ENCODE results near the gene PARD3B. TPM values are rescaled to one million over a fixed set of nuclear protein-coding genes. Genes with fewer than 3 reads are reported as not detected.

PARD3B gene
- total and polyA plus RNA-seq, 2 experiments from 2014 or later, result 4.3 to 8.5 TPM

- TF ChIP-seq, protein P1, sequence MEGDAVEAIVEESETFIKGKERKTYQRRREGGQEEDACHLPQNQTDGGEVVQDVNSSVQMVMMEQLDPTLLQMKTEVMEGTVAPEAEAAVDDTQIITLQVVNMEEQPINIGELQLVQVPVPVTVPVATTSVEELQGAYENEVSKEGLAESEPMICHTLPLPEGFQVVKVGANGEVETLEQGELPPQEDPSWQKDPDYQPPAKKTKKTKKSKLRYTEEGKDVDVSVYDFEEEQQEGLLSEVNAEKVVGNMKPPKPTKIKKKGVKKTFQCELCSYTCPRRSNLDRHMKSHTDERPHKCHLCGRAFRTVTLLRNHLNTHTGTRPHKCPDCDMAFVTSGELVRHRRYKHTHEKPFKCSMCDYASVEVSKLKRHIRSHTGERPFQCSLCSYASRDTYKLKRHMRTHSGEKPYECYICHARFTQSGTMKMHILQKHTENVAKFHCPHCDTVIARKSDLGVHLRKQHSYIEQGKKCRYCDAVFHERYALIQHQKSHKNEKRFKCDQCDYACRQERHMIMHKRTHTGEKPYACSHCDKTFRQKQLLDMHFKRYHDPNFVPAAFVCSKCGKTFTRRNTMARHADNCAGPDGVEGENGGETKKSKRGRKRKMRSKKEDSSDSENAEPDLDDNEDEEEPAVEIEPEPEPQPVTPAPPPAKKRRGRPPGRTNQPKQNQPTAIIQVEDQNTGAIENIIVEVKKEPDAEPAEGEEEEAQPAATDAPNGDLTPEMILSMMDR (IDR thresholded peaks at IDR 0.05; ENCODE audit: low read depth, low read length), result no peak
- peak overlapping the region; percentile 59 for H3K27ac ChIP-seq
- H3K9me3 ChIP-seq (ENCODE audit: low read depth), result no peaks in the 10 kb centered on the region
- peak; percentile 48 to 83 for DNase-seq (ENCODE audit: low read depth in 1 of 2, low spot score in 1 of 2)
- no peak overlapping the region for H3K4me3 ChIP-seq
- H3K36me3 ChIP-seq, result no peaks in the 10 kb centered on the region
- no peaks in the 10 kb centered on the region for H3K27me3 ChIP-seq
- peaks cover 11% of the 10 kb centered on the region for H3K4me1 ChIP-seq (ENCODE audit: low read depth)
These were observed 1115.3 kb downstream of the PARD3B start for GRCh38 chr2:205660521-205661124.

GRCh38 chr2:205661281-205661680, 1116.0 kb downstream of the PARD3B start:
- H3K9me3 ChIP-seq (ENCODE audit: low read depth), result no peaks in the 10 kb centered on the region
- no peak overlapping the region for H3K4me3 ChIP-seq
- peak overlapping the region; percentile 59 for H3K27ac ChIP-seq
- no peaks in the 10 kb centered on the region for H3K27me3 ChIP-seq
- TF ChIP-seq, protein P1 (IDR thresholded peaks at IDR 0.05; ENCODE audit: low read depth, low read length), result no peak
- DNase-seq (ENCODE audit: low read depth in 1 of 2, low spot score in 1 of 2), result no peak
- peaks cover 11% of the 10 kb centered on the region for H3K4me1 ChIP-seq (ENCODE audit: low read depth)
- no peaks in the 10 kb centered on the region for H3K36me3 ChIP-seq

GRCh38 chr2:205662206-205662965, 1117.1 kb downstream of the PARD3B start:
- TF ChIP-seq, protein P1 (IDR thresholded peaks at IDR 0.05; ENCODE audit: low read depth, low read length), result no peak
- Histone ChIP-seq H3K36me3 (no peaks in the 10 kb centered on the region), H3K27me3 (no peaks in the 10 kb centered on the region), H3K4me1 (ENCODE audit: low read depth) (peaks cover 11% of the 10 kb centered on the region), H3K27ac (no peak overlapping the region), H3K4me3 (no peak overlapping the region), H3K9me3 (ENCODE audit: low read depth) (no peaks in the 10 kb centered on the region)
- no peak for DNase-seq (ENCODE audit: low read depth in 1 of 2, low spot score in 1 of 2)

- H3K9me3 ChIP-seq (ENCODE audit: low read depth), result no peaks in the 10 kb centered on the region
- H3K36me3 ChIP-seq, result no peaks in the 10 kb centered on the region
- H3K27ac ChIP-seq, result no peak overlapping the region
- peaks cover 10% of the 10 kb centered on the region for H3K4me1 ChIP-seq (ENCODE audit: low read depth)
- no peak for DNase-seq (ENCODE audit: low read depth in 1 of 2, low spot score in 1 of 2)
- no peak overlapping the region for H3K4me3 ChIP-seq
- TF ChIP-seq, protein P1 (IDR thresholded peaks at IDR 0.05; ENCODE audit: low read depth, low read length), result no peak
- no peaks in the 10 kb centered on the region for H3K27me3 ChIP-seq
These were observed 1120.5 kb downstream of the PARD3B start for GRCh38 chr2:205665791-205666190.
